ENCODE measurements around the gene HECTD1. TPM values are rescaled to one million over a fixed set of nuclear protein-coding genes. Genes with fewer than 3 reads are reported as not detected.

Gene HECTD1
- total and polyA plus RNA-seq, 9 of the 15 experiments (the other 6 are each of a cell fraction or from before 2014, with no cell fraction given) = 27.9 to 111 (median 78.1) TPM

- no peak for TF ChIP-seq BCLAF1 (IDR thresholded peaks at IDR 0.05; ENCODE audit: borderline replicate concordance in 1 of 2, control insufficient read depth in 1 of 2, low read depth in 2 of 2, low read length in 1 of 2)
- peak; percentile 37; the same call in 1 of the 2 replicates for TF ChIP-seq EP300 (IDR thresholded peaks at IDR 0.05; ENCODE audit: low read length)
- no peak for TF ChIP-seq STAG1 (CRISPR knock-in tag; IDR thresholded peaks at IDR 0.05; ENCODE audit: borderline replicate concordance)
- TF ChIP-seq ZNF764 (CRISPR knock-in tag; IDR thresholded peaks at IDR 0.05; ENCODE audit: low read depth) = no peak
- no peak for TF ChIP-seq SFPQ (IDR thresholded peaks at IDR 0.05; ENCODE audit: low read depth, low read length)
- no peak for TF ChIP-seq FOXM1 (IDR thresholded peaks at IDR 0.05; ENCODE audit: low read depth)
- TF ChIP-seq FOXM1 (CRISPR knock-in tag; IDR thresholded peaks at IDR 0.05; ENCODE audit: low read depth) = no peak
- TF ChIP-seq ZNF316 (IDR thresholded peaks at IDR 0.05) = no peak
- no peak for TF ChIP-seq TCF7L2 (IDR thresholded peaks at IDR 0.05; ENCODE audit: low read depth, low read length)
- TF ChIP-seq POLR2H (tag; IDR thresholded peaks at IDR 0.05; ENCODE audit: low read depth) = peak; percentile 77
- peak; percentile 89 for TF ChIP-seq SMAD4 (CRISPR knock-in tag; conservative IDR thresholded peaks at IDR 0.05)
- peak; percentile 63 for TF ChIP-seq TBP (optimal IDR thresholded peaks at IDR 0.05; ENCODE audit: low read depth, low read length)
- TF ChIP-seq FOXO4 (CRISPR knock-in tag; IDR thresholded peaks at IDR 0.05) = no peak
- no peak for TF ChIP-seq RBM17 (IDR thresholded peaks at IDR 0.05; ENCODE audit: borderline replicate concordance, low read depth, low read length)
- peak; percentile 48; the same call in 1 of the 2 replicates for TF ChIP-seq CREB3L1 (IDR thresholded peaks at IDR 0.05; ENCODE audit: borderline replicate concordance, low read depth)
- no peak for TF ChIP-seq ZBTB5 (IDR thresholded peaks at IDR 0.05)
- TF ChIP-seq ZNF133 (CRISPR knock-in tag; IDR thresholded peaks at IDR 0.05) = no peak
Observed at GRCh38 chr14:31207755-31208545, at the start of gene HECTD1 (continued).

Data from K562 (cell line).